Measurements from ENCODE around the gene LRRC59.

DNA sequence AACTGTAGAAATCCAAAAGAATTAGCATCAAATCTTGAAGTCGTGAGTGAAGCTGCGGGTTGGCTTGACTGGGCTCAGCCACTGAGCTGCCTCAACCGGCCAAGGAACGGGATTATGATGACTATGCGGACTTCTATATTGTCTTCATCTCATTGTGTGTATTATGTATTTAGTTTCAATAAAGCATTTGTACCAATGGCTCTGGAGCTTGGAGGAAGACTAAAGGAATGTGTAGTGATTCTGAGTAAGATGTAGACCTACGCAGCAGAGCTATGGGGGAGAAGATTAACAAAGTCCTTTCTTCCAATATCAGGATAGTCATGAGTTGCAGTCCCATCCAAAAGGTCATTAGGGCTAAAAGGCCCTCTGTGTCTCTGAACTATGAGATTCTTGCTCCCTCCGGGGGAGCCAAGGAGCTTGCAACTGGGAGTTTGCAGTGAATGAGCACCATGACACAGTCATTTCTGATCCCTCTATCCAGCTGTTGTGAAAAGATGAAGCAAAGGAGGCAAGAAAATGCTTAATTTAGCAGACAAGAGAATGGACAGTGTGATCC is 16.0 kb downstream of the LRRC59 start:
- TF ChIP-seq EZH2 (IDR thresholded peaks at IDR 0.05) = no peak
- no peak for TF ChIP-seq POLR2AphosphoS5 (IDR thresholded peaks at IDR 0.05; ENCODE audit: borderline replicate concordance, low read depth, low read length)
